ENCODE measurements around the gene CCT8L2.
A peak's percentile ranks its signal among the peaks of the same experiment; 100 is the strongest.
"Not testable (repeated sequence)": the region's sequence is repeated elsewhere in the genome, so short reads cannot be mapped to it uniquely, and the experiment has no call there.

The CCT8L2 gene, protein sequence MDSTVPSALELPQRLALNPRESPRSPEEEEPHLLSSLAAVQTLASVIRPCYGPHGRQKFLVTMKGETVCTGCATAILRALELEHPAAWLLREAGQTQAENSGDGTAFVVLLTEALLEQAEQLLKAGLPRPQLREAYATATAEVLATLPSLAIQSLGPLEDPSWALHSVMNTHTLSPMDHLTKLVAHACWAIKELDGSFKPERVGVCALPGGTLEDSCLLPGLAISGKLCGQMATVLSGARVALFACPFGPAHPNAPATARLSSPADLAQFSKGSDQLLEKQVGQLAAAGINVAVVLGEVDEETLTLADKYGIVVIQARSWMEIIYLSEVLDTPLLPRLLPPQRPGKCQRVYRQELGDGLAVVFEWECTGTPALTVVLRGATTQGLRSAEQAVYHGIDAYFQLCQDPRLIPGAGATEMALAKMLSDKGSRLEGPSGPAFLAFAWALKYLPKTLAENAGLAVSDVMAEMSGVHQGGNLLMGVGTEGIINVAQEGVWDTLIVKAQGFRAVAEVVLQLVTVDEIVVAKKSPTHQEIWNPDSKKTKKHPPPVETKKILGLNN

GRCh38 chr22:16592710-16593109 lies at the start of gene CCT8L2:
Gene CCT8L2, minus strand, starts transcription at chr22:16592810. Its CDS starts 260 bp downstream, at chr22:16592550.
- not testable (repeated sequence) for DNase-seq (ENCODE audit: low spot score)

DNA sequence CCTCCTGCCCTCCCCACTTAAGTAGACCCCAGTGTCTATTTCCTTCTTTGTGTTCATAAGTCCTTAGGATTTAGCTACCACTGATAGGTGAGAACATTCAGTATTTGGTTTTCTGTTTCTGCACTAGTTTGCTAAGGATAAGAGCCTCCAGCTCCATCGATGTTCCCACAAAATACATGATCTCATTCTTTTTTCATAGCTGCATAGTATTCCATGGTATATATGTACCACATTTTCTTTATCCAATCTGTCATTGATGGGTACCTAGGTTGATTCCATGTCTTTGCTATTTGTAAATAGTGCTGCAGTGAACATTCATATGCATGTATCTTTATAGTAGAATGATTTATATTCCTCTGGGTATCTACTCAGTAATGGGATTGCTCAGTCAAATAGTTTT lies 42.8 kb upstream of the CCT8L2 start:
- not testable (repeated sequence) for DNase-seq (ENCODE audit: low spot score)

DNA sequence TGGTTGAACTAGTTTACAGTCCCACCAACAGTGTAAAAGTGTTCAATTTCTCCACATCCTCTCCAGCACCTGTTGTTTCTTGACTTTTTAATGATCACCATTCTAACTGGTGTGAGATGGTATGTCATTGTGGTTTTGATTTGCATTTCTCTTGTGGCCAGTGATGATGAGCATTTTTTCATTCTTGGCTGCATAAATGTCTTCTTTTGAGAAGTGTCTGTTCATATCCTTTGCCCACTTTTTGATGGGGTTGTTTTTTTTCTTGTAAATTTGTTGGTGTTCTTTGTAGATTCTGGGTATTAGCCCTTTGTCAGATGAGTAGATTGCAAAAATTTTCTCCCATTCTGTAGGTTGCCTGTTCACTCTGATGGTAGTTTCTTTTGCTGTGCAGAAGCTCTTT lies 41.5 kb upstream of the CCT8L2 start:
- DNase-seq (ENCODE audit: low spot score) = not testable (repeated sequence)

DNA sequence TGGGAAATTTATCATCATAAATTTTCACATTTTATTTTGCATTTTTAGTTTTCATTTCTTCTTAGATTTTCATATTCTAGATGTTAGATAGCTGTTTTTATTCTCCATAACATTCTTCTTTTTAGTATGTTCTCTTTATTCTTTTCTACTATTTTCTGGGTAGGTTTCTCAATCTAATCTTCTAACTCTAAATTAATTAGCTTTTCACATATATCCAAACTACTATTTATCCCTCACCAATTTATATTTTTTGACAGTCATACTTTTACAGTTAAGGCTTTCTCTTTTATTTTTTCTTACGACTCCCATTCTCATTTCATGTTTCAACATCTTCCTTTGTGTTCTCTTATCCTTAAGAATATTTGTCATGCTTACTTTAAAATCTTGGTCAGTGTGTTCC lies 35.9 kb upstream of the CCT8L2 start:
- not testable (repeated sequence) for DNase-seq (ENCODE audit: low spot score)

- DNase-seq (ENCODE audit: low spot score) = not testable (repeated sequence)
Measured at GRCh38 chr22:16625018-16625417, 32.4 kb upstream of the CCT8L2 start.

DNA sequence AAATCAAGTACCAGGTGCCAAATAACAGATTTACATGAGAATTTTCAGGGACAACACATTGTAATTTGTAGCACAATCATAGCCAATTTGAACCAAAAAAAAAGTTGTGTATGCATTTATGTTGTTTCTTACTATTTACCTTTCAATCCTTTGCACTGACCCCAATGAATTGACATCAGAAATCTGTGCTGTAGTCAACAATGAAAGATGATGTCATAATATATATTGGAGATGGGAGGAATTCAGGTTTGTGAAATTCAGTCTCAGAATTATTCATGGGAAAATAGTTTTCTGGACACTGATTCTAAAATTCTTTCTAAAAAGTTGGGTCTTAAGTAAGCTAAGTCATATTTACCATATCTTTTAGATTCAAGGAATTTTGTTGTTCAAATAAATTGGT lies 31.0 kb upstream of the CCT8L2 start:
- not testable (repeated sequence) for DNase-seq (ENCODE audit: low spot score)

DNA sequence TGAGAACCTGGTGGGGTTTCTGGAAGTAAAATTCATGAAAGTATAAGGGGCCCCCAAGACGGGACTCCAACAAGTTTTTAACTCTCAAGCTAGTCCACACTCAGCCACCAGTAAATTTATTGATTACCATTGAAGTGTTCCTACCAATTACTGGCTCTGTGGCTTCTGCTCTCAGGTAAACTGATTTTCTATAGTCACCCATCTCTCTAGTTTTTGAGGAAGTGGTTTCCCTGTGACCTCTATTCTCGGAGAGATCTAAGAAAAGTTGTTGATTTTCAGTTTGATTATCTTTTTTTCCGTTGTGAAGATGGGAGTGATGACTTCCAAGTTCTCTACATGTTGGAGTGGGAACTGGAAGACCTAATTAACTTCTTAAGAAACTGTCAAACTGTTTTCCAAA lies 24.9 kb upstream of the CCT8L2 start:
- DNase-seq (ENCODE audit: low spot score) = not testable (repeated sequence)

GRCh38 chr22:16616390-16616938 lies 23.9 kb upstream of the CCT8L2 start:
- not testable (repeated sequence) for DNase-seq (ENCODE audit: low spot score)

DNA sequence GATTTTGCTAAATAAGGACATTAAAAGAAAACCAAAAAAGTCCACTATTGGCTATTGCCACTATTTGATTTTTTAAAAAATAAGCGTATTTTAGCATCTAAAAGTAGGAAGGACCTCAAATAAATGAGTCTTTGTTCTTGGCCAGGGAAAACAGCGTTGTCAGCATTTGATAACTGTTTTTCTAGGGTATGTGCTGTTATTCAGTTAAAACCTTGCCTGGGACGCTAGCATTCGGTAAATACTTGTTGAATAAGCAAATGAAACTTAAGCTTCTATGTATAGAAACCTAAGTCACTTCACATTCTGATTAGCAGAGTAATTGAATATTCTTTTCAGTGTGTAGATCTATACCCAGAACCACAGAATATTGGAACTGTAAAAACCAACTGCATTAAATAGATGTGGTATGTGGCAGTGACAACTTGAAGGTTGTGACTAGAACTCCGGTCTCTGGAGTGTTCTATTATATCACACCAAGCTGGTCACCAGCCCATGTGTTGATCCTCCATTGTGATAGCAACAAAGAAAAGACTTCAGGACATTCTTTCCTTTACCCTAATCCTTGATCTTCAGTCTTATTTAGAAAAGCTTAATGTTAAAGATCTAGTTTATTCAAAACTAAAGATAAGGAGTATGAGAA lies 23.1 kb upstream of the CCT8L2 start:
- DNase-seq (ENCODE audit: low spot score) = not testable (repeated sequence)

- DNase-seq (ENCODE audit: low spot score) = no peak
Measured at GRCh38 chr22:16609548-16610261, 17.1 kb upstream of the CCT8L2 start.

GRCh38 chr22:16608931-16609330 lies 16.3 kb upstream of the CCT8L2 start:
- no peak for DNase-seq (ENCODE audit: low spot score)

DNA sequence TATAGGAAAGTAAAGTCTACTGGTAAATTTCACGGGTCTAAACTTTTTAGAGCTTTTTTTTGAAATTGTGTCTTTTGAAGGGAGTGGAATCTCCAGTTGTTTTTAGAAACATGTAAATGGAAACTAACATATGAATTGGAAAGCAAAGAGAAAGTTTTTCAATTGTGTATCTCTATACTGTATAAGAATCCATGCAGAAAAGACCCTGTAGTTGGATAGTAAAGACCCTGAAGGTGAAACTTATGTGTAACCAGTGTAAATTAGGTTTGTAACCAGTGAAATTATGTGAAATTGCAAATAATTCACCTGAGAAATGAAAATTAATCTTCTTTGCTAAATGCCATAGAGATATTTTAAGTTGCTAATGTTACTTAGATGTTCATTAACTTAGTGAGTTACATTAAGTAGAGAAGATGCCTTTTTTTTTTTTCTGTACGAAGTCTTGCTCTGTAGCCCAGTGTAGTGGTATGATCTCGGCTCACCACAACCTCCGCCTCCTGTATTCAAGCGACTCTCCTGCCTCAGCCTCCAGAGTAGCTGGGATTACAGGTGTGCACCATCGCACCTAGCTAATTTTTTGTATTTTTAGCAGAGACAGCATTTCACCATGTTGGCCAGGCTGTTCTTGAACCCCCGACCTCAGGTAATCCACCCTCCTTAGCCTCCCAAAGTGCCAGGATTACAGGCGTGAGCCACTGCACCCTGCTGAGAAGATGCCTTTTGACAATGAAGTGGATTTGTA lies 11.8 kb upstream of the CCT8L2 start:
- not testable (repeated sequence) for DNase-seq (ENCODE audit: low spot score)

DNA sequence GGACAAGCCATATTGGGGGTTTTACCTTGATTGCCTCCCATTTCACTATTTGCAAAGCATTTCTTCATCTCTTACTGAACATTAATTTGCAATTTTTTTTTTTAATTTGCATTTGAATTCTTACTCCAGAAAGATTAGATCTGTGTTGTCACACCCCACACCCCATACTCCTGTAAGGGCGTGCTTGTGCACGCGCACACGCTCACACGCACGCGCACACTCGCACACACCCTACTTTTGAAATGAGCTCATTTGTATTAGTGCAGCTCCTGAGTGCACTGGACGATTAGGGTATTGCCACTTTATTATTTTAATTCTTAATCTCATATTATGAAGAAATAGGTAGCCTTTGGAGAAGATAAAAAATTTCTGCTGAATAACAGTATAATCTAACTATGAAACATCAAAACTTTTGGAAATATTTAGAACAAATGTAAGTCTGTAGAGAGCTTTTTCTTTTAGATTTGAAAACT lies 11.2 kb upstream of the CCT8L2 start:
- not testable (repeated sequence) for DNase-seq (ENCODE audit: low spot score)

- DNase-seq (ENCODE audit: low spot score) = no peak
Measured at GRCh38 chr22:16603448-16603768, 10.8 kb upstream of the CCT8L2 start.

DNA sequence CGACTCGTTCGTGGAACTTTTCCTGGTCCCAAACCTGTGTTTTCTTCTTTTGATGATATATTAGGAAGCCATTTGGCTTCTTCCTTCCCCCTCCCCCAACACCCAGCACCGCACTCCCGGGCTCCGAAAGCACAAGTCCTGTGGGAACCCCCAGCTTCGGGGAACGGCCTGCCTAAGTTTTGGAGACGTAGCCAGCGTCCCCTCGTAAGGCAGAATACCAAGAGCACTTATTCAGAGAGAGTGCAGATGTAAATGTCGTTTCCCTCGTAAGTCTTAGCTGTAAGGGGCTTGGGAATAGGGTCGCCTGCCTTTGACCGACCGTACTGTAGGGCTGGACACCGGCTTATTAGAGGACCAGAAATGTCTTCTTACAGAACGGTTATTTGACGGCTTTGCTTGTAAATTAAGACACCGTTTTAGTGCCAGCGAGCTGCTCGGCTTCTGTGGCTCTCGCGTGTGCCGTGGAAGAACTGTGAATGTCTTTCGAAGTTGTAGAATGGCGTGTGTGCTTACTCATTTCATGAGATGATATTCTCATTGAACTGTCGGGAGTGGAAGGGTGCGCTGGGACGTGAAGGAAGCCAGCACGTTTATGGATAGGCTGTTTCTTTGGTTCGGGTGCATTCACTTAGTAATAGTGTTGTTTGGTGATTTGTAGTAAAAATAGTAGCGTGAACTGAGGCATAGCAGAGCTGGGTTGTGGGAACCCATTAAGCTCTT lies 10.3 kb upstream of the CCT8L2 start:
- not testable (repeated sequence) for DNase-seq (ENCODE audit: low spot score)

GRCh38 chr22:16602224-16602727 lies 9.7 kb upstream of the CCT8L2 start:
- peak; percentile 63 for DNase-seq (ENCODE audit: low spot score)

- DNase-seq (ENCODE audit: low spot score) = peak; percentile 78
Measured at GRCh38 chr22:16601437-16602223, 9.0 kb upstream of the CCT8L2 start.

GRCh38 chr22:16600644-16601436 lies 8.2 kb upstream of the CCT8L2 start:
- DNase-seq (ENCODE audit: low spot score) = peak; percentile 94

GRCh38 chr22:16599648-16600047 lies 7.0 kb upstream of the CCT8L2 start:
- not testable (repeated sequence) for DNase-seq (ENCODE audit: low spot score)
